NCI-H748 treated with DMSO at 0.1 percent for 48 hours (cell line): Measurements from ENCODE around the gene ZNF576.
"Not testable (repeated sequence)": the region's sequence is repeated elsewhere in the genome, so short reads cannot be mapped to it uniquely, and the experiment has no call there.

Source experiments
- DNase-seq: peaks from one replicate; lab custom pipeline; 2025; lab: John Stamatoyannopoulos, UW

Gene ZNF576

GRCh38 chr19:43575156-43575950 is 21.0 kb upstream of the ZNF576 start, which contains the start of the genes PINLYP and XRCC1:
TSS of gene PINLYP (plus strand) at chr19:43575801. CDS start at chr19:43577192, 1,391 bp downstream.
TSS of gene XRCC1 (minus strand) at chr19:43575527. CDS start at chr19:43575458, 69 bp downstream.
- peak; percentile 99 for DNase-seq

GRCh38 chr19:43575955-43576878 is 20.2 kb upstream of the ZNF576 start:
- DNase-seq: no peak

GRCh38 chr19:43578787-43579186 is 17.6 kb upstream of the ZNF576 start:
- DNase-seq: no peak

- no peak for DNase-seq
Measured at GRCh38 chr19:43581467-43581866, 14.9 kb upstream of the ZNF576 start.

- no peak for DNase-seq
Measured at GRCh38 chr19:43582495-43582894, 13.9 kb upstream of the ZNF576 start.

- DNase-seq: no peak
Measured at GRCh38 chr19:43584484-43584883, 11.9 kb upstream of the ZNF576 start.

- DNase-seq: no peak
Measured at GRCh38 chr19:43586346-43586745, 10.0 kb upstream of the ZNF576 start.

GRCh38 chr19:43587029-43587428 is 9.4 kb upstream of the ZNF576 start:
- DNase-seq: not testable (repeated sequence)

- no peak for DNase-seq
Measured at GRCh38 chr19:43589277-43589676, 7.1 kb upstream of the ZNF576 start.

GRCh38 chr19:43589678-43590077 is 6.7 kb upstream of the ZNF576 start:
- no peak for DNase-seq

- DNase-seq: no peak
Measured at GRCh38 chr19:43591904-43592772, 4.3 kb upstream of the ZNF576 start.

GRCh38 chr19:43592800-43593350 is 3.5 kb upstream of the ZNF576 start:
- no peak for DNase-seq

- no peak for DNase-seq
Measured at GRCh38 chr19:43594081-43594697, 2.2 kb upstream of the ZNF576 start.

- DNase-seq: peak; percentile 67
Measured at GRCh38 chr19:43594710-43595604, 1.4 kb upstream of the ZNF576 start.

GRCh38 chr19:43595605-43595998 is 793 bp upstream of the ZNF576 start:
- DNase-seq: no peak

GRCh38 chr19:43596842-43597461 is 557 bp downstream of the ZNF576 start:
- DNase-seq: no peak

- no peak for DNase-seq
Measured at GRCh38 chr19:43597876-43598275, 1.5 kb downstream of the ZNF576 start.

GRCh38 chr19:43598445-43599240 is 2.2 kb downstream of the ZNF576 start:
- no peak for DNase-seq
